Esophagus muscularis mucosa (tissue), 4 donors: ENCODE results near the gene KIZ.

ENCODE experiments used
- EP300 ChIP-seq: sonication (generic); formaldehyde crosslinking; IDR thresholded peaks from one replicate; pipeline ENCODE4 v1.6.1; 2017; ENCODE audit warnings: antibody characterized with exemption
- POLR2A ChIP-seq: fragments of 450-650 bp; IDR thresholded peaks from one replicate; pipeline ENCODE4 v1.6.1; 2017; ENCODE audit warnings: antibody characterized with exemption, moderate library complexity, mild to moderate bottlenecking, low read depth
- POLR2AphosphoS5 ChIP-seq, 2 donors: sonication (generic); formaldehyde crosslinking; IDR thresholded peaks; one replicate each; pipeline ENCODE4 v1.6.1; 2017; ENCODE audit warnings: antibody characterized with exemption in 2 of 2
- TF ChIP-seq, protein P1 (sequence below), 3 experiments: fragments of 200-600 bp in 2 of 3; fragments of 450-650 bp in 1 of 3; sonication (generic) in 2 of 3; IDR thresholded peaks; one replicate each; pipeline ENCODE4 v1.5.1; 2017 to 2019; ENCODE audit warnings: antibody characterized with exemption in 3 of 3, mild to moderate bottlenecking in 2 of 3, moderate library complexity in 1 of 3

GRCh38 chr20:21286775-21287174, 160.9 kb downstream of the KIZ start:
- TF ChIP-seq, protein P1, sequence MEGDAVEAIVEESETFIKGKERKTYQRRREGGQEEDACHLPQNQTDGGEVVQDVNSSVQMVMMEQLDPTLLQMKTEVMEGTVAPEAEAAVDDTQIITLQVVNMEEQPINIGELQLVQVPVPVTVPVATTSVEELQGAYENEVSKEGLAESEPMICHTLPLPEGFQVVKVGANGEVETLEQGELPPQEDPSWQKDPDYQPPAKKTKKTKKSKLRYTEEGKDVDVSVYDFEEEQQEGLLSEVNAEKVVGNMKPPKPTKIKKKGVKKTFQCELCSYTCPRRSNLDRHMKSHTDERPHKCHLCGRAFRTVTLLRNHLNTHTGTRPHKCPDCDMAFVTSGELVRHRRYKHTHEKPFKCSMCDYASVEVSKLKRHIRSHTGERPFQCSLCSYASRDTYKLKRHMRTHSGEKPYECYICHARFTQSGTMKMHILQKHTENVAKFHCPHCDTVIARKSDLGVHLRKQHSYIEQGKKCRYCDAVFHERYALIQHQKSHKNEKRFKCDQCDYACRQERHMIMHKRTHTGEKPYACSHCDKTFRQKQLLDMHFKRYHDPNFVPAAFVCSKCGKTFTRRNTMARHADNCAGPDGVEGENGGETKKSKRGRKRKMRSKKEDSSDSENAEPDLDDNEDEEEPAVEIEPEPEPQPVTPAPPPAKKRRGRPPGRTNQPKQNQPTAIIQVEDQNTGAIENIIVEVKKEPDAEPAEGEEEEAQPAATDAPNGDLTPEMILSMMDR (IDR thresholded peaks at IDR 0.05), result no peak
- TF ChIP-seq POLR2AphosphoS5 (IDR thresholded peaks at IDR 0.05) (no peak), POLR2A (no peak), EP300 (no peak)
